IMR-90 (cell line): Measurements from ENCODE around the gene NSUN4. TPM values are rescaled to one million over a fixed set of nuclear protein-coding genes. Genes with fewer than 3 reads are reported as not detected.

Experiments used
- ATAC-seq: fragments of 200-7000 bp; cut with Tn5 transposase; 2 replicates; pipeline ENCODE4 v1.9.1; 2020; ENCODE audit warnings: low read depth, mild to moderate bottlenecking, moderate library complexity
- BruUV-seq: library from RNA; stranded (reverse); fragments of 400-500 nt; replicated peaks from 2 replicates; lab custom pipeline; 2021; lab: Mats Ljungman, UMichigan
- CTCF ChIA-PET: fragments of 300-600 bp; formaldehyde crosslinking; extraction: SDS; loops from one replicate; lab custom pipeline; 2021; ENCODE audit warnings: antibody characterized with exemption; lab: Yijun Ruan, JAX
- POLR2A ChIA-PET: fragments of 300-600 bp; sonication (Branson Sonifier 250); formaldehyde crosslinking; loops from one replicate; lab custom pipeline; 2022; ENCODE audit warnings: antibody characterized with exemption; ENCODE audit not compliant: unreplicated experiment; lab: Charles Lee
- DNase-seq: peaks from one replicate; pipeline ENCODE4 v3.0.0; 2013
- H2AFZ ChIP-seq: replicated peaks from 2 replicates; pipeline ENCODE3; 2013; ENCODE audit warnings: low read length, mild to moderate bottlenecking; ENCODE audit not compliant: poor library complexity
- H2AK5ac ChIP-seq: 2 replicates; pipeline ENCODE4 v1.6.1; 2013; ENCODE audit warnings: low read depth, low read length, inconsistent platforms
- H2AK9ac ChIP-seq: replicated peaks from 2 replicates; pipeline ENCODE3; 2013; ENCODE audit warnings: mild to moderate bottlenecking, low read depth, low read length, moderate library complexity; ENCODE audit not compliant: poor library complexity
- H2BK120ac ChIP-seq: 2 replicates; pipeline ENCODE4 v1.6.1; 2013; ENCODE audit warnings: low read depth, low read length, inconsistent platforms
- H2BK15ac ChIP-seq: 3 replicates; pipeline ENCODE4 v1.6.1; 2013; ENCODE audit warnings: low read depth, low read length, inconsistent platforms
- H2BK20ac ChIP-seq: 2 replicates; pipeline ENCODE4 v1.6.1; 2013; ENCODE audit warnings: low read depth, mild to moderate bottlenecking, inconsistent platforms, low read length, moderate library complexity
- H2BK5ac ChIP-seq: 2 replicates; pipeline ENCODE4 v1.6.1; 2013; ENCODE audit warnings: mild to moderate bottlenecking, low read depth, low read length, inconsistent platforms; ENCODE audit not compliant: poor library complexity, severe bottlenecking
- H3K14ac ChIP-seq: replicated peaks from 2 replicates; pipeline ENCODE4 v1.6.1; 2013; ENCODE audit warnings: low read depth, low read length, inconsistent platforms
- H3K18ac ChIP-seq: 2 replicates; pipeline ENCODE4 v1.6.1; 2013; ENCODE audit warnings: low read depth, low read length, control low read depth
- H3K23ac ChIP-seq: 2 replicates; pipeline ENCODE4 v1.6.1; 2013; ENCODE audit warnings: low read depth, low read length, inconsistent platforms
- H3K27ac ChIP-seq: 2 replicates; pipeline ENCODE4 v1.5.1; 2013; ENCODE audit warnings: mild to moderate bottlenecking, control low read depth, low read length; ENCODE audit not compliant: insufficient read depth
- H3K27me3 ChIP-seq: 2 replicates; pipeline ENCODE4 v1.6.1; 2013; ENCODE audit warnings: low read length; ENCODE audit not compliant: control insufficient read depth, insufficient read depth
- H3K36me3 ChIP-seq: 2 replicates; pipeline ENCODE4 v1.6.1; 2013; ENCODE audit warnings: low read length, mixed read lengths; ENCODE audit not compliant: control insufficient read depth, insufficient read depth
- H3K4ac ChIP-seq: 2 replicates; pipeline ENCODE4 v1.6.1; 2013; ENCODE audit warnings: low read depth, low read length, inconsistent platforms
- H3K4me1 ChIP-seq: 2 replicates; pipeline ENCODE4 v1.6.1; 2013; ENCODE audit warnings: low read length, mixed read lengths; ENCODE audit not compliant: control insufficient read depth, insufficient read depth
- H3K4me2 ChIP-seq: 2 replicates; pipeline ENCODE4 v1.6.1; 2013; ENCODE audit warnings: low read depth, mild to moderate bottlenecking, control low read depth, low read length, moderate library complexity
- H3K4me3 ChIP-seq: 2 replicates; pipeline ENCODE4 v1.5.1; 2013; ENCODE audit warnings: low read depth, mild to moderate bottlenecking, control low read depth, low read length, moderate library complexity; ENCODE audit not compliant: insufficient read depth
- H3K56ac ChIP-seq: 2 replicates; pipeline ENCODE4 v1.6.1; 2013; ENCODE audit warnings: low read length, inconsistent platforms; ENCODE audit not compliant: insufficient read depth; ENCODE audit errors: extremely low read depth
- H3K79me1 ChIP-seq, 2 experiments: 2 replicates each; pipeline ENCODE4 v1.6.1; 2013; ENCODE audit warnings: low read length in 2 of 2, inconsistent platforms in 1 of 2, low read depth in 1 of 2
- H3K9ac ChIP-seq: 2 replicates; pipeline ENCODE4 v1.6.1; 2013; ENCODE audit warnings: low read depth, low read length, control low read depth
- H3K9me1 ChIP-seq: 2 replicates; pipeline ENCODE4 v1.6.1; 2013; ENCODE audit warnings: low read length, inconsistent platforms; ENCODE audit not compliant: insufficient read depth
- H3K9me3 ChIP-seq: 2 replicates; pipeline ENCODE4 v1.6.1; 2013; ENCODE audit warnings: low read length; ENCODE audit not compliant: control insufficient read depth, insufficient read depth
- H4K20me1 ChIP-seq: 2 replicates; pipeline ENCODE4 v1.6.1; 2013; ENCODE audit warnings: low read length, inconsistent platforms; ENCODE audit not compliant: insufficient read depth
- H4K5ac ChIP-seq: 2 replicates; pipeline ENCODE4 v1.6.1; 2013; ENCODE audit warnings: mild to moderate bottlenecking, low read depth, low read length, control low read depth
- H4K8ac ChIP-seq, 2 experiments: 2 replicates each; pipeline ENCODE4 v1.6.1; 2013; ENCODE audit warnings: low read depth in 2 of 2, low read length in 2 of 2, control low read depth in 1 of 2, inconsistent platforms in 1 of 2
- H4K91ac ChIP-seq: 2 replicates; pipeline ENCODE4 v1.6.1; 2013; ENCODE audit warnings: low read depth, low read length, inconsistent platforms; ENCODE audit not compliant: insufficient read depth
- BHLHE40 ChIP-seq: fragments of 150-350 bp; IDR thresholded peaks from 2 replicates; pipeline ENCODE4 v1.6.1; 2016; ENCODE audit warnings: mild to moderate bottlenecking, low read depth, low read length
- CEBPB ChIP-seq: IDR thresholded peaks from 2 replicates; pipeline ENCODE4 v1.6.1; 2012; ENCODE audit warnings: low read depth, low read length, improper control_type of control experiment
- POLR2A ChIP-seq: IDR thresholded peaks from 2 replicates; pipeline ENCODE4 v1.6.1; 2012; ENCODE audit warnings: mild to moderate bottlenecking, low read depth, low read length
- RAD21 ChIP-seq: IDR thresholded peaks from 2 replicates; pipeline ENCODE4 v1.6.1; 2012; ENCODE audit warnings: low read length, improper control_type of control experiment
- RCOR1 ChIP-seq: IDR thresholded peaks from 2 replicates; pipeline ENCODE4 v1.6.1; 2012; ENCODE audit warnings: mild to moderate bottlenecking, low read length, improper control_type of control experiment; ENCODE audit not compliant: insufficient replicate concordance
- SMC3 ChIP-seq: fragments of 150-350 bp; IDR thresholded peaks from 2 replicates; pipeline ENCODE4 v1.6.1; 2016; ENCODE audit warnings: low read depth, mild to moderate bottlenecking, antibody characterized with exemption, low read length, moderate library complexity
- WGBS, 2 experiments: methylation state at CpG; one replicate each; pipeline versions ENCODE4 v1.1.5 to v1.1.7; 2013; ENCODE audit warnings: missing lambda C conversion rate in 2 of 2; ENCODE audit not compliant: insufficient read length in 1 of 2; ENCODE audit errors: extremely low coverage in 2 of 2; 5-methylcytosine and 5-hydroxymethylcytosine counted together
- dilution Hi-C: fragments of 300-500 bp; cut with HindIII; formaldehyde crosslinking; loops from one replicate; pipeline ENCODE4 v1.14.3; 2018; ENCODE audit warnings: low sequenced_read_pairs; ENCODE audit not compliant: unreplicated experiment
- in situ Hi-C: fragments of 300-500 bp; cut with MboI; formaldehyde crosslinking; loops from 3 replicates; pipeline ENCODE4 v1.14.3; 2019; ENCODE audit warnings: low sequenced_read_pairs, inconsistent platforms, mixed read lengths
- intact Hi-C: fragments of 100-400 bp; cut with micrococcal nuclease; formaldehyde crosslinking; loops from 2 replicates; pipeline ENCODE4 v1.10.0; 2022
- polyA plus RNA-seq, 3 experiments: library from polyadenylated mRNA; depleted of rRNA; stranded (reverse); fragments of >200 nt; gene quantifications; 2 replicates each; pipeline ENCODE4 v1.2.3, GENCODE V29; 2012; ENCODE audit warnings: low replicate concordance in 1 of 3
- total RNA-seq: library from RNA; depleted of rRNA; stranded (reverse); fragments of >200 nt; gene quantifications from 2 replicates; pipeline ENCODE4 v1.2.3, GENCODE V29; 2012
- TF ChIP-seq, protein P1 (sequence below): conservative IDR thresholded peaks from 2 replicates; pipeline ENCODE4 v1.5.1; 2012; ENCODE audit warnings: mild to moderate bottlenecking, low read depth, low read length, improper control_type of control experiment
- TF ChIP-seq, protein P2 (sequence below): fragments of 150-350 bp; IDR thresholded peaks from 2 replicates; pipeline ENCODE4 v1.6.1; 2016; ENCODE audit warnings: low read depth, mild to moderate bottlenecking, low read length, moderate library complexity, borderline replicate concordance

The NSUN4 gene
- total and polyA plus RNA-seq, 2 of the 4 experiments (the other 2 are of a cell fraction): 10.9 to 13.0 TPM

DNA sequence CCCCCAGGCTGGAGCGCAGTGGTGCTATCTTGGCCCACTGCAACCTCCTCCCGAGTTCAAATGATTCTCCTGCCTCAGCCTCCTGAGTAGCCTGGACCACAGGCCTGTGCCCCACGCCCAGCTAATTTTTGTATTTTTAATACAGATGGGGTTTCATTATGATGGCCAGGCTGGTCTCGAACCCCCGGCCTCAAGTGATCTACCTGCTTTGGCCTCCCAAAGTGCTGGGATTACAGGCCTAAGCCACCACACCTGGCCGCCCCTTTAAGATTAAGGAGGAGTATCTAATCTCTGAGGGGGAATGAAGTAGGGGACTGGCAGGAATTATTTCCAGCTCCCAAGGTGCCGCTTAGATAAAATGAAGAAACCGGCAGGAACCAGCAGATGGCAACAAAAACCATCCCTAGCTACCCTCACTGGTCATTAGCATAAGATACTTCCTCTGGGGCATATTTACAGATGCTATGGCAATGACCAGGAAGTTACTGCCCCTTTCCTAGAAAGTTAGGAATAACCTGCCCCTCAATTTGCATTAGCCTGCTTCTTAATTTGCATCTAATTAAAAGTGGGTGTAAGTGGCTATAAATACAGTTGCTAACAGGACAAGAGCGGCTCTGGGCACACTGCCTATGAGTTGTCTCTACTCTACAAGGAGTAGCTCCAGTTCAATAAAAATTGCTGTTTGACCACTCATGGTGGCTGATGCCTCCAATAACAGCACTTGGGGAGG lies 7.1 kb upstream of the NSUN4 start:
- H3K23ac ChIP-seq: no peak overlapping the region
- no peaks in the 10 kb centered on the region for H3K27me3 ChIP-seq
- no peaks in the 10 kb centered on the region for H3K9me1 ChIP-seq
- no peak overlapping the region for H3K4me2 ChIP-seq
- H3K18ac ChIP-seq: no peak overlapping the region
- no peaks in the 10 kb centered on the region for H3K36me3 ChIP-seq
- H2AK5ac ChIP-seq: no peak overlapping the region
- H2BK20ac ChIP-seq: no peak overlapping the region
- no peaks in the 10 kb centered on the region for H3K4me1 ChIP-seq
- H3K14ac ChIP-seq: no peak overlapping the region
- no peak overlapping the region for H3K27ac ChIP-seq
- H2BK15ac ChIP-seq: no peak overlapping the region
- H2AK9ac ChIP-seq: no peak overlapping the region
- dilution Hi-C loops: no loop called here
- no peak overlapping the region for H2AFZ ChIP-seq
- WGBS, 2 experiments: 100% methylated on average over 1 of the region's 9 CpGs; no CpG with 5 or more reads in 1 of the 2 experiments
- H4K20me1 ChIP-seq: no peaks in the 10 kb centered on the region
- H4K8ac ChIP-seq: no peak overlapping the region
- in situ Hi-C loops: no loop called here
- BruUV-seq: no TSS peak
- no peak overlapping the region for H3K4me3 ChIP-seq
- no peak overlapping the region for H2BK120ac ChIP-seq
- peak; percentile 81 for ATAC-seq
- ChIA-PET POLR2A (no interaction called here), CTCF (interaction anchor here (1.1 to 1.4 kb wide), 2 partner anchors 15 to 17 kb away, joined by 5 to 6 read pairs; no protein-coding TSS in a partner anchor)
- no peaks in the 10 kb centered on the region for H3K9me3 ChIP-seq
- no peak overlapping the region for H4K91ac ChIP-seq
- H3K9ac ChIP-seq: no peak overlapping the region
- H3K79me1 ChIP-seq: no peaks in the 10 kb centered on the region
- H3K56ac ChIP-seq: no peak overlapping the region
- H3K4ac ChIP-seq: no peak overlapping the region
- DNase-seq: peak; percentile 31
- TF ChIP-seq, protein P1, sequence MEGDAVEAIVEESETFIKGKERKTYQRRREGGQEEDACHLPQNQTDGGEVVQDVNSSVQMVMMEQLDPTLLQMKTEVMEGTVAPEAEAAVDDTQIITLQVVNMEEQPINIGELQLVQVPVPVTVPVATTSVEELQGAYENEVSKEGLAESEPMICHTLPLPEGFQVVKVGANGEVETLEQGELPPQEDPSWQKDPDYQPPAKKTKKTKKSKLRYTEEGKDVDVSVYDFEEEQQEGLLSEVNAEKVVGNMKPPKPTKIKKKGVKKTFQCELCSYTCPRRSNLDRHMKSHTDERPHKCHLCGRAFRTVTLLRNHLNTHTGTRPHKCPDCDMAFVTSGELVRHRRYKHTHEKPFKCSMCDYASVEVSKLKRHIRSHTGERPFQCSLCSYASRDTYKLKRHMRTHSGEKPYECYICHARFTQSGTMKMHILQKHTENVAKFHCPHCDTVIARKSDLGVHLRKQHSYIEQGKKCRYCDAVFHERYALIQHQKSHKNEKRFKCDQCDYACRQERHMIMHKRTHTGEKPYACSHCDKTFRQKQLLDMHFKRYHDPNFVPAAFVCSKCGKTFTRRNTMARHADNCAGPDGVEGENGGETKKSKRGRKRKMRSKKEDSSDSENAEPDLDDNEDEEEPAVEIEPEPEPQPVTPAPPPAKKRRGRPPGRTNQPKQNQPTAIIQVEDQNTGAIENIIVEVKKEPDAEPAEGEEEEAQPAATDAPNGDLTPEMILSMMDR: peak; percentile 38
- TF ChIP-seq BHLHE40 (no peak), CEBPB (no peak), RCOR1 (no peak), POLR2A (no peak), RAD21 (peak; percentile 38), SMC3 (no peak; the same call in 1 of the 2 replicates)
- TF ChIP-seq, protein P2, sequence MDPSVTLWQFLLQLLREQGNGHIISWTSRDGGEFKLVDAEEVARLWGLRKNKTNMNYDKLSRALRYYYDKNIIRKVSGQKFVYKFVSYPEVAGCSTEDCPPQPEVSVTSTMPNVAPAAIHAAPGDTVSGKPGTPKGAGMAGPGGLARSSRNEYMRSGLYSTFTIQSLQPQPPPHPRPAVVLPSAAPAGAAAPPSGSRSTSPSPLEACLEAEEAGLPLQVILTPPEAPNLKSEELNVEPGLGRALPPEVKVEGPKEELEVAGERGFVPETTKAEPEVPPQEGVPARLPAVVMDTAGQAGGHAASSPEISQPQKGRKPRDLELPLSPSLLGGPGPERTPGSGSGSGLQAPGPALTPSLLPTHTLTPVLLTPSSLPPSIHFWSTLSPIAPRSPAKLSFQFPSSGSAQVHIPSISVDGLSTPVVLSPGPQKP: no peak
- no peak overlapping the region for H4K5ac ChIP-seq
- H2BK5ac ChIP-seq: no peak overlapping the region
- intact Hi-C loops: no loop called here
